22Rv1 (cell line): ENCODE measurements around the gene SWSAP1.

Experiments
- ZFX ChIP-seq: fragments of 450-650 bp; IDR thresholded peaks from 2 replicates; pipeline ENCODE4 v1.6.1; 2017; ENCODE audit warnings: antibody characterized with exemption, borderline replicate concordance
- TF ChIP-seq, protein P1 (sequence below): fragments of 450-650 bp; IDR thresholded peaks from 2 replicates; pipeline ENCODE4 v1.5.1; 2017; ENCODE audit warnings: mild to moderate bottlenecking

GRCh38 chr19:11349171-11349570 is 25.3 kb upstream of the SWSAP1 start:
- TF ChIP-seq, protein P1, sequence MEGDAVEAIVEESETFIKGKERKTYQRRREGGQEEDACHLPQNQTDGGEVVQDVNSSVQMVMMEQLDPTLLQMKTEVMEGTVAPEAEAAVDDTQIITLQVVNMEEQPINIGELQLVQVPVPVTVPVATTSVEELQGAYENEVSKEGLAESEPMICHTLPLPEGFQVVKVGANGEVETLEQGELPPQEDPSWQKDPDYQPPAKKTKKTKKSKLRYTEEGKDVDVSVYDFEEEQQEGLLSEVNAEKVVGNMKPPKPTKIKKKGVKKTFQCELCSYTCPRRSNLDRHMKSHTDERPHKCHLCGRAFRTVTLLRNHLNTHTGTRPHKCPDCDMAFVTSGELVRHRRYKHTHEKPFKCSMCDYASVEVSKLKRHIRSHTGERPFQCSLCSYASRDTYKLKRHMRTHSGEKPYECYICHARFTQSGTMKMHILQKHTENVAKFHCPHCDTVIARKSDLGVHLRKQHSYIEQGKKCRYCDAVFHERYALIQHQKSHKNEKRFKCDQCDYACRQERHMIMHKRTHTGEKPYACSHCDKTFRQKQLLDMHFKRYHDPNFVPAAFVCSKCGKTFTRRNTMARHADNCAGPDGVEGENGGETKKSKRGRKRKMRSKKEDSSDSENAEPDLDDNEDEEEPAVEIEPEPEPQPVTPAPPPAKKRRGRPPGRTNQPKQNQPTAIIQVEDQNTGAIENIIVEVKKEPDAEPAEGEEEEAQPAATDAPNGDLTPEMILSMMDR, result no peak
- no peak for TF ChIP-seq ZFX
